ENCODE data around the gene TCERG1L.

The TCERG1L gene

GRCh38 chr10:131226446-131227162 is 84.9 kb downstream of the TCERG1L start:
- no peak for DNase-seq (ENCODE audit: low spot score)
- no peak overlapping the region for H3K27ac Mint-ChIP-seq
- no peaks in the 10 kb centered on the region for H3K4me1 Mint-ChIP-seq (ENCODE audit: low read depth)
- no peak overlapping the region for H3K4me3 Mint-ChIP-seq
- no peaks in the 10 kb centered on the region for H3K36me3 Mint-ChIP-seq (ENCODE audit: low read depth)
- H3K9me3 Mint-ChIP-seq, result no peaks in the 10 kb centered on the region
- H3K27me3 Mint-ChIP-seq (ENCODE audit: low read depth), result no peaks in the 10 kb centered on the region

DNA sequence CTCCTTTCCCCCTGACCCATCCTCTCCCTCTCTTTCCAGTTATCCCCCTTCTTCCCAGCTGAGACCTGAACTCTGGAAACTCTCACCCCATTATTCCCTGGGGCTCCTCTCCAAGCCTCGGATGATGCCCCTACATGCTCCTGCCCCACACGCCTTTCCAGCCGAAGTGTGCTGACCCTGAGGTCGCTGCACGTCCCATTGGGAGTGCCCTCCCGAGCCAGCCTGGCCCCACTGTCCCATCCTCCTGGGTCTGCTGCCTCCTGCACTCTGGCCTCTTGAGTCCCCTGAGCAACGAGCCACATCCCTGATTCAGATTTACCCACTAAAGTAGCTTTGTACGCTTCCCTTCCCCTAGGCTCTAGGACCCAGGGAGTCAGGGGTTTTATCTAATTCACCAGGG is 87.4 kb downstream of the TCERG1L start:
- H3K4me3 Mint-ChIP-seq, result no peak overlapping the region
- H3K9me3 Mint-ChIP-seq, result no peaks in the 10 kb centered on the region
- H3K4me1 Mint-ChIP-seq (ENCODE audit: low read depth), result no peaks in the 10 kb centered on the region
- H3K36me3 Mint-ChIP-seq (ENCODE audit: low read depth), result no peaks in the 10 kb centered on the region
- no peak for DNase-seq (ENCODE audit: low spot score)
- H3K27ac Mint-ChIP-seq, result no peak overlapping the region
- H3K27me3 Mint-ChIP-seq (ENCODE audit: low read depth), result no peaks in the 10 kb centered on the region

- Mint-ChIP-seq H3K9me3 (no peaks in the 10 kb centered on the region), H3K4me3 (no peak overlapping the region), H3K4me1 (ENCODE audit: low read depth) (no peaks in the 10 kb centered on the region), H3K27me3 (ENCODE audit: low read depth) (no peaks in the 10 kb centered on the region), H3K36me3 (ENCODE audit: low read depth) (no peaks in the 10 kb centered on the region), H3K27ac (no peak overlapping the region)
- DNase-seq (ENCODE audit: low spot score), result no peak
These were observed 88.1 kb downstream of the TCERG1L start for GRCh38 chr10:131223422-131223821.

DNA sequence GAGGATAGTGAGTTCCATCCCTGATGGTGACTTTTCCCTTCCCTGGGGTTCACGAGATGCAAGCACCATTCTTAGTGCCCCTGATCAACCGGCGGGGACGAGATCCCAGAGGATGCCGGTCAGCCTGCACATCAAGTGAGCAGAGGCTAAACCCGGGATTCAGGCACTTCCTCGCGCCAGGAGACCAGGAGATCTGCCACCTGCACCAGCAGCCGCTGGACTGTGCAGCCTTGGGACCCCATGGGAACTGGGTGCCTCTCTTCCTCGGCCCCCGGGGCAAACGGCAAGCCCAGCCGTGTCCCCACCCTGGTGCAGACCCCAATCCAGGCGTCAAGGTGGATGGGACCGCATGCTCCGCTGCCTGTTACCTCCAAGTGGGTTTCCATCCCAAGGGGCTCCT is 88.5 kb downstream of the TCERG1L start:
- Mint-ChIP-seq H3K36me3 (ENCODE audit: low read depth) (no peaks in the 10 kb centered on the region), H3K27ac (no peak overlapping the region), H3K4me3 (no peak overlapping the region), H3K27me3 (ENCODE audit: low read depth) (no peaks in the 10 kb centered on the region), H3K4me1 (ENCODE audit: low read depth) (no peaks in the 10 kb centered on the region), H3K9me3 (no peaks in the 10 kb centered on the region)
- no peak for DNase-seq (ENCODE audit: low spot score)

DNA sequence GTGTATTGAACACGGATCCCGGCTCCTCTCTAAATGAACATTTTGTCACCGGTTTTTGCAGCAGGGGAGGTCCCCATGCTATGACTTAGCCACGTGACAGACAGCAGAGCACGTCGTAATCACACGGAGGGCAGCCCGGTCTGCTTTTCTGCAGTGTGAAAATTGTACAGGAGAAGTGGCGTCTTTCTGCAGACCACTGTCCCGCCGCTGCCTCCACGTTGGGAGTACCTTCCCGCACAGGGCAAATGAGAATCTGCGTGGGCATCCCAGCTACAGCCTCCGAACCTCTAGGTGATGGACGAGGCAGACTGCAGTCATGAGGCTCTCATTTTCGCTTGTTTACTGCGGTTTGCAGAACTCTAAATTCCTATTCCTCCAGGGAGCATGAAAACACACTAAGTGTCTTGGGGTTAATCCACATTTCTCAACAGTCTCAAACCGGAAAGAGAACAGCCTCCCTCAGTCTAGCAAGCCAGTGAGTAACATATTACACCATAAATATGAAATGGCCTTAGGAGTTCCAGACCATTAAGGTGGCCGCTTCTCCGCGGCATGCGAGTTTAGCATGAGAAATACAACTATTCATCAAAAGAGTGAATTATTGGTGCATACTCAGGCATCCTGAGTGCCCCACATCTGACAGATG is 89.8 kb downstream of the TCERG1L start:
- Mint-ChIP-seq H3K27ac (no peak overlapping the region), H3K27me3 (ENCODE audit: low read depth) (no peaks in the 10 kb centered on the region), H3K4me3 (no peak overlapping the region), H3K4me1 (ENCODE audit: low read depth) (no peaks in the 10 kb centered on the region), H3K36me3 (ENCODE audit: low read depth) (no peaks in the 10 kb centered on the region), H3K9me3 (no peaks in the 10 kb centered on the region)
- DNase-seq (ENCODE audit: low spot score), result no peak

DNA sequence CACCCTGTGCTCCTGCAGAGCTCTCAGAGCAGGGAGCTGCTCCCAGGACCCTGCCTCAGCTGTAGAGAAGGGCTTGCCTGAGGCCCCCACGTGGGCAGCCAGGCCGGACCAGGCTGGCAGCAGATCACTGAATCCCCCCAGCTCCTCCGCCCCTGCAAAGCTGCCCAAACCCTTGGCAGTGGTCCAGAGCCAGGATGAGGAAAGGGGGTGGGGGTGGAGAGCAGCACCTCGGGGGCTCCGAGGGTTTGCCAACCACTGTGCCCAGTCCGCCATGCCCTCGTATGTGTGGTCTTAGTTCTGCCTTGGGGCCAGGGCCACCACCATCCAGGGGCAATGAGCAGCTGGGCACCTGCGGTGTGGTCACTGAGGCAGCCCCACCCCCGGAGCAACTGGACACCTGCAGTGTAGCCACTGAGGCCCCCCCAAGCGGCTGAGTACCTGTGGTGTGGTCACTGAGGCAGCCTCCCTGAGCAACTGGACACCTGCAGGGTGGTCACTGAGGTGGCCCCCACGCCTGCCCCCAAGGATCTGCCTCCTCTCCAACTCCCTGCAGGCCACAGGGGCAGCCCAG is 90.8 kb downstream of the TCERG1L start:
- DNase-seq (ENCODE audit: low spot score), result no peak
- no peak overlapping the region for H3K4me3 Mint-ChIP-seq
- H3K9me3 Mint-ChIP-seq, result no peaks in the 10 kb centered on the region
- H3K27me3 Mint-ChIP-seq (ENCODE audit: low read depth), result no peaks in the 10 kb centered on the region
- H3K36me3 Mint-ChIP-seq (ENCODE audit: low read depth), result no peaks in the 10 kb centered on the region
- H3K27ac Mint-ChIP-seq, result no peak overlapping the region
- H3K4me1 Mint-ChIP-seq (ENCODE audit: low read depth), result no peaks in the 10 kb centered on the region

DNA sequence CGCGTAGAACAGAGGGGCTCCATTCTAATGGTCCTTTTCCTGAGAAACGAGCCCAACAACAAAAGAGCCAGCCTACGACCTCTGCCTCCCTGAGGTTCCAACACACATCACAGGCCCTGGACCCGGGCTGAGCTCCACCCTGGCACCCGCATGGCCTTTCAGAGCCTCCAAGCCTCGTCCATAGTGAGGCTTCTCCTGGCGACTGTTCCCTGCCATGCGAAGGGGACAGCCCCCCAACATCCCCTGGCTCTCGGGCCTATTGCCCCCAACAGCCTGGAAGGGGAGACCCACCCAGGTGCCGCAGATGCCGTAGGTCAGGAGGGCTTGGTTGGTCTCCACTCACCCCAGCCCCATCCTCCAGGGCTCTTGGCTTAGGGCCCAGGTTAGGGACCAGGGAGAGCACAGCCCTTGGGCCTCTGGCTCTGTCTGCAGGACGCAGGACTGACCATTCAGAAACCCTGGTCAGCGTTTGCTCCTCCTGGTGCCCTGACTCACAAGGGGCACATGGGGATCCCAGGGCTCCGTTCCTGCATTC is 91.5 kb downstream of the TCERG1L start:
- no peaks in the 10 kb centered on the region for H3K4me1 Mint-ChIP-seq (ENCODE audit: low read depth)
- no peak overlapping the region for H3K4me3 Mint-ChIP-seq
- H3K9me3 Mint-ChIP-seq, result no peaks in the 10 kb centered on the region
- H3K27me3 Mint-ChIP-seq (ENCODE audit: low read depth), result no peaks in the 10 kb centered on the region
- H3K27ac Mint-ChIP-seq, result no peak overlapping the region
- H3K36me3 Mint-ChIP-seq (ENCODE audit: low read depth), result no peaks in the 10 kb centered on the region
- no peak for DNase-seq (ENCODE audit: low spot score)

DNA sequence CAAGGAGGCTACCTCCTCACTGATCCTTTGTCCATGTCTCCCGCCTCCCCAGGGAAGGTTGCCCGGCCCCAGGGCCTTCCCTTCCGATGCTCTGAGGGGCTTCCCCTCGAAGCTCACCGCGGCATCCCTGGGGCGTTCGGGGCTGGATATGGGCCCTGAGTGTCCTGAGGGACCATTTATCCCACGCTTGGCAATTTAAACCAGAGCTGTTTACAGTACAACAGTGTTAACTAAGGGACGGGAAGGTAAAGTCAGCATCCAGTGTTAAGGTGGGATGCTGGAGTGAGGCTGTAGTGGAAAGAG is 92.0 kb downstream of the TCERG1L start:
- Mint-ChIP-seq H3K4me3 (no peak overlapping the region), H3K27me3 (ENCODE audit: low read depth) (no peaks in the 10 kb centered on the region), H3K27ac (no peak overlapping the region), H3K36me3 (ENCODE audit: low read depth) (no peaks in the 10 kb centered on the region), H3K9me3 (no peaks in the 10 kb centered on the region), H3K4me1 (ENCODE audit: low read depth) (no peaks in the 10 kb centered on the region)
- no peak for DNase-seq (ENCODE audit: low spot score)

GRCh38 chr10:131218811-131219583 is 92.5 kb downstream of the TCERG1L start:
- H3K27me3 Mint-ChIP-seq (ENCODE audit: low read depth), result no peaks in the 10 kb centered on the region
- no peak overlapping the region for H3K27ac Mint-ChIP-seq
- DNase-seq (ENCODE audit: low spot score), result no peak
- H3K36me3 Mint-ChIP-seq (ENCODE audit: low read depth), result no peaks in the 10 kb centered on the region
- H3K4me1 Mint-ChIP-seq (ENCODE audit: low read depth), result no peaks in the 10 kb centered on the region
- no peak overlapping the region for H3K4me3 Mint-ChIP-seq
- no peaks in the 10 kb centered on the region for H3K9me3 Mint-ChIP-seq

- Mint-ChIP-seq H3K27me3 (ENCODE audit: low read depth) (no peaks in the 10 kb centered on the region), H3K4me3 (no peak overlapping the region), H3K27ac (no peak overlapping the region), H3K9me3 (no peaks in the 10 kb centered on the region), H3K4me1 (ENCODE audit: low read depth) (no peaks in the 10 kb centered on the region), H3K36me3 (ENCODE audit: low read depth) (no peaks in the 10 kb centered on the region)
- DNase-seq (ENCODE audit: low spot score), result no peak
These were observed 94.8 kb downstream of the TCERG1L start for GRCh38 chr10:131216681-131217230.

DNA sequence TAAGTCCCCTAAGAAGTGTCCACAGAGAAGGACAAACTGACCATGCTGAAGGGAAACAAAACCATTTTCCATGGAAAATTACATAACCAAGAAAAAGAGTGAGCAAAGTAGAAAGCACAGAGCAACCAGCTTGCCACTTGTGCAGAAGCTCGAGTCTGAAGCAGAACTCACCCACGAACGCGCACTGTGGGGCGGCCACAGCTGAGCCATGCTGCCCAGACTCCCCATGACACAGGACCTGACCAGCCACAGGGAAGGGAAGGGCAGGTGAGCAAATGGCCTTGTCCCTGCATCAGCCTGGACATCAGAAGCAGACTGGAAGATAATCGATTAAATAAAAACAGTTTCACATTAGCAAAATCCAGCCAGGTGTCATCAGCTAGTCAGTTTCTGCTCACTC is 95.7 kb downstream of the TCERG1L start:
- Mint-ChIP-seq H3K4me1 (ENCODE audit: low read depth) (no peaks in the 10 kb centered on the region), H3K27ac (no peak overlapping the region), H3K27me3 (ENCODE audit: low read depth) (no peaks in the 10 kb centered on the region), H3K9me3 (no peaks in the 10 kb centered on the region), H3K36me3 (ENCODE audit: low read depth) (no peaks in the 10 kb centered on the region), H3K4me3 (no peak overlapping the region)
- no peak for DNase-seq (ENCODE audit: low spot score)

DNA sequence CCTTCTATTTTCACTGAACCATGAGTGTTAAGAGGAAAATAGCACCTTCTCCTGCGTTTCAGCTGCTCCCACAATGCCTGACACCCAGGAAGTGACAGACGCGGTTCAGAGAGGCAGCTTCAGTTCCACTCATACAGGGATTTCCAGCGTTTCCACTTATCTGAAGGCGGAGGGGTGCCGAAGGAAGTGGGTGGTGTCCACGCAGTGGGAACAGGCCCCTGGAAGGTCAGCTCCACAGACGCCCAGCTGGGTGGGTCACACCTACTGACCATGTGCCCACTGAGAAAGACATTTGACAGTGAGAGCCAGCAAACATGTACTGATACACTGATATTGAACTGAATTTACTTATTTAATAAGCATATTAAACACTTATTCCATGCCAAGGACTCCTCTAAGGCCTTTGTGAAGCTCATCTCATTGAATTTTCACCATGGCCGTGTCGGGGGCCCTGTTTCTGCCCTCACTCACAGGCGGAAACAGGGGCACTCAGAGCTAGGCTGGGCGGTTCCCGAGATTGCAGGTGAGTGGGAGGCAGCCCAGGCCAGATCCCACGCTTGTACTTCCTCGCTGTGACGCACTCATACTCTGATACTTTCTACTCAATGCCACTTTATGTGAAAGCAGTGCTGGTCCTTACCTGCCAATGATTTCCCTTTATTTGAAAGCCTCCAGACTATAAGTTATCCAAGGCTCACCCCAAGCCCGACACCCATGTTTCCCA is 96.8 kb downstream of the TCERG1L start:
- H3K4me1 Mint-ChIP-seq (ENCODE audit: low read depth), result no peaks in the 10 kb centered on the region
- H3K27ac Mint-ChIP-seq, result no peak overlapping the region
- no peaks in the 10 kb centered on the region for H3K27me3 Mint-ChIP-seq (ENCODE audit: low read depth)
- no peaks in the 10 kb centered on the region for H3K9me3 Mint-ChIP-seq
- H3K4me3 Mint-ChIP-seq, result no peak overlapping the region
- no peak for DNase-seq (ENCODE audit: low spot score)
- H3K36me3 Mint-ChIP-seq (ENCODE audit: low read depth), result no peaks in the 10 kb centered on the region

DNA sequence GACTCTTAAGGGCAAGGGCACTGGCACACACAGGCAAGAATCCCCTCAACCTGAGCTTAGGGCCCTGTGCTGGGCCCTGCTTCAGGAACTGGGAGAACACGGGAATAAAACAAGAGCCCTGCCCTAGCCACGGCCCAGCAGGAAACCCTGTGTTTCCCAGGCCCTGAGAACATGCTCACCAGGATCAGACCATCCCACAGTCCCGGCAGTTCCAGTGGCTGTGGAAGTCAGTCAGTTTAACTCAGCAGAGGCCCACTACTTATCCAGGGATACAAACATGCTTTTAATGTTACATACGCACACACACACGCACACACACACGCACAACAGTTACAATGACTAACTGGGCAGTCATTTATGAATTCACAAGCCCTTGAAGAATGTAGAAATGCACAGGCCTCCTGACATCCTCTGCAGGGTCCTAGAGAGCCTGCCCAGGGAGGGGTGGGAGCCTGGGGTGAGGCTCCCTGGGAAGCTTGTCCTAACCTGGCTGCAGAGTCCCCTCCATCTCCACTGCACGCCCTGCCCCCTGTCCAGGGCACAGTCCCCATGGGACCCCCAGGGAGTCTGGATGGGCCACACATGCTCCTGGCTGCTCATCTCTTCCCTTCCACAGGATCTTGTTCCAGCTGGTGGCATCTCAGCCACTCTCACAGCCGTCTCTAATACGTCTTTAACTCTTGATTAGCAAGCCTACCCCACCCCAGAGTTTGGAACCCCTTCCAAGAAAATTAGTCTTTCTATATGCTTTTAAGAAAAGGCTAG is 97.6 kb downstream of the TCERG1L start:
- Mint-ChIP-seq H3K27ac (no peak overlapping the region), H3K9me3 (no peaks in the 10 kb centered on the region), H3K36me3 (ENCODE audit: low read depth) (no peaks in the 10 kb centered on the region), H3K4me3 (no peak overlapping the region), H3K4me1 (ENCODE audit: low read depth) (no peaks in the 10 kb centered on the region), H3K27me3 (ENCODE audit: low read depth) (no peaks in the 10 kb centered on the region)
- DNase-seq (ENCODE audit: low spot score), result no peak
